K562 (cell line): ENCODE results near the gene CALHM3. TPM values are rescaled to one million over a fixed set of nuclear protein-coding genes. Genes with fewer than 3 reads are reported as not detected.

Source experiments
- ATAC-seq: fragments of 200-7000 bp; cut with Tn5 transposase; 3 replicates; pipeline ENCODE4 v1.9.1; 2020; ENCODE audit warnings: moderate library complexity
- BruUV-seq: library from RNA; stranded (reverse); fragments of 400-500 nt; replicated peaks from 2 replicates; lab custom pipeline; 2021; lab: Mats Ljungman, UMichigan
- CTCF ChIA-PET: fragments of 300-600 bp; formaldehyde crosslinking; extraction: SDS; loops from one replicate; lab custom pipeline; 2021; ENCODE audit warnings: low intra/inter-chr PET ratio; lab: Yijun Ruan, JAX
- POLR2A ChIA-PET: fragments of 300-600, 350-650 bp; sonication (Branson Sonifier 250); formaldehyde crosslinking; extraction: SDS; loops from one replicate; lab custom pipeline; 2021; ENCODE audit warnings: antibody characterized with exemption, inconsistent platforms; lab: Yijun Ruan, JAX
- DNase-seq, 4 experiments: peaks; one replicate each; pipeline versions ENCODE4 v3.0.0 to v3.0.0-alpha.2; 2011 to 2018; ENCODE audit warnings: low spot score in 3 of 4, mixed read lengths in 3 of 4; ENCODE audit errors: extremely low read depth in 1 of 4
- FAIRE-seq: peaks from 2 replicates; lab custom pipeline; 2011; peaks lifted over from hg19 to GRCh38; lab: Jason Lieb, UNC
- H2AFZ ChIP-seq: 2 replicates; pipeline ENCODE4 v1.6.0; 2011; ENCODE audit warnings: low read depth, low read length, control low read depth, inconsistent platforms
- H3K27ac ChIP-seq: fragments of 200-600 bp; 3 replicates; pipeline ENCODE4 v1.8.0; 2011; ENCODE audit warnings: low read depth, mild to moderate bottlenecking, control low read depth, inconsistent platforms, low read length, moderate library complexity, mixed read lengths; ENCODE audit errors: extremely low read depth
- H3K27me3 ChIP-seq, 2 experiments: fragments of 300-600 bp in 1 of 2; 2 replicates in 1 of 2; 3 replicates in 1 of 2; pipeline versions ENCODE4 v1.6.0 to v1.8.0; 2011; ENCODE audit warnings: inconsistent platforms in 2 of 2, low read length in 2 of 2, mild to moderate bottlenecking in 1 of 2, mixed read lengths in 1 of 2, moderate library complexity in 1 of 2; ENCODE audit not compliant: control insufficient read depth in 2 of 2, insufficient read depth in 2 of 2
- H3K36me3 ChIP-seq: fragments of 300-600 bp; 3 replicates; pipeline ENCODE4 v1.8.0; 2011; ENCODE audit warnings: mild to moderate bottlenecking, low read length, inconsistent platforms; ENCODE audit not compliant: control insufficient read depth, insufficient read depth
- H3K4me1 ChIP-seq, 2 experiments: fragments of 200-600 bp in 1 of 2; replicated peaks in 1 of 2; 2 replicates in 1 of 2; 3 replicates in 1 of 2; pipeline versions ENCODE4 v1.5.1 to v1.8.0; 2011; ENCODE audit warnings: inconsistent platforms in 2 of 2, low read length in 2 of 2, mild to moderate bottlenecking in 1 of 2, mixed read lengths in 1 of 2, moderate library complexity in 1 of 2; ENCODE audit not compliant: control insufficient read depth in 2 of 2, insufficient read depth in 2 of 2
- H3K4me2 ChIP-seq: 2 replicates; pipeline ENCODE4 v1.6.1; 2011; ENCODE audit warnings: low read length, control low read depth, inconsistent platforms, mixed read lengths; ENCODE audit not compliant: insufficient read depth
- H3K4me3 ChIP-seq: fragments of 200-600 bp; sonication (generic), shearing (Covaris generic); 2 replicates; pipeline ENCODE4 v1.5.1; 2016; ENCODE audit warnings: control low read depth, inconsistent platforms
- H3K79me2 ChIP-seq: fragments of 200-600 bp; 3 replicates; pipeline ENCODE4 v1.8.0; 2011; ENCODE audit warnings: low read length, inconsistent platforms; ENCODE audit not compliant: control insufficient read depth, insufficient read depth
- H3K9ac ChIP-seq, 2 experiments: 2 replicates each; pipeline versions ENCODE4 v1.6.0 to v1.6.1; 2011; ENCODE audit warnings: low read depth in 2 of 2, low read length in 2 of 2, control low read depth in 1 of 2, inconsistent platforms in 1 of 2, mild to moderate bottlenecking in 1 of 2, mixed read lengths in 1 of 2; ENCODE audit not compliant: insufficient read depth in 1 of 2
- H3K9me1 ChIP-seq: one replicate; pipeline ENCODE4 v1.6.0; 2011; ENCODE audit warnings: inconsistent platforms, mild to moderate bottlenecking, low read length, moderate library complexity; ENCODE audit not compliant: control insufficient read depth, insufficient read depth
- H3K9me3 ChIP-seq: replicated peaks from 2 replicates; pipeline ENCODE4 v1.5.1; 2011; ENCODE audit warnings: low read depth, low read length, inconsistent platforms; ENCODE audit not compliant: control insufficient read depth, insufficient read depth
- H4K20me1 ChIP-seq: replicated peaks from 2 replicates; pipeline ENCODE4 v1.6.1; 2011; ENCODE audit warnings: low read length, inconsistent platforms, mixed read lengths; ENCODE audit not compliant: control insufficient read depth, insufficient read depth
- ESRRA ChIP-seq: fragments of 450-650 bp; IDR thresholded peaks from 2 replicates; pipeline ENCODE4 v1.6.1; 2014; ENCODE audit warnings: low read depth, mild to moderate bottlenecking, moderate library complexity, borderline replicate concordance
- MEIS2 ChIP-seq: fragments of 450-650 bp; IDR thresholded peaks from 2 replicates; pipeline ENCODE4 v1.6.1; 2014; ENCODE audit warnings: mild to moderate bottlenecking; ENCODE audit not compliant: partially characterized antibody
- POLR3G ChIP-seq: IDR thresholded peaks from 2 replicates; pipeline ENCODE4 v1.6.1; 2011; ENCODE audit not compliant: insufficient read length, insufficient replicate concordance; ENCODE audit errors: extremely low read depth
- RAD21 ChIP-seq, 2 experiments: fragments of 250-450 bp in 1 of 2; fragments of 450-650 bp in 1 of 2; sonication (Bioruptor Pico) in 1 of 2; formaldehyde crosslinking in 1 of 2; IDR thresholded peaks in 1 of 2; conservative IDR thresholded peaks in 1 of 2; 2 replicates each; pipeline versions ENCODE4 v1.4.0 to v1.8.0; 2020 to 2022; ENCODE audit warnings: mild to moderate bottlenecking in 2 of 2, moderate library complexity in 1 of 2
- SP1 ChIP-seq: sonication (generic); formaldehyde crosslinking; IDR thresholded peaks from 2 replicates; pipeline ENCODE4 v1.8.1; 2022; ENCODE audit warnings: mild to moderate bottlenecking, missing genetic modification reagents
- ZNF717 ChIP-seq: fragments of 250-450 bp; sonication (Bioruptor Pico); IDR thresholded peaks from 2 replicates; pipeline ENCODE4 v1.5.0; 2021
- WGBS: fragments of 100-300 bp; shearing (Covaris generic); methylation state at CpG from one replicate; pipeline ENCODE4 v1.1.6; 2016; ENCODE audit warnings: low coverage, mixed read lengths; ENCODE audit not compliant: insufficient coverage; ENCODE audit errors: missing lambda C conversion rate; 5-methylcytosine and 5-hydroxymethylcytosine counted together
- in situ Hi-C: fragments of 300-500 bp; cut with MboI; formaldehyde crosslinking; loops from 4 replicates; pipeline ENCODE4 v1.15.0; 2018; ENCODE audit warnings: inconsistent platforms, mixed read lengths
- intact Hi-C: fragments of 100-400 bp; cut with micrococcal nuclease; formaldehyde crosslinking; loops from 2 replicates; pipeline ENCODE4 v1.14.2; 2022
- polyA plus RNA-seq, 8 experiments: library from polyadenylated mRNA; depleted of rRNA in 4 of 8; stranded (reverse) in 5 of 8; unstranded in 3 of 8; fragments of >200 nt; fragmentation: Nextera tagmentation in 2 of 8; fragmentation: Illumina TruSeq in 1 of 8; extraction: Ambion mirVana in 2 of 8; extraction: Trizol in 1 of 8; gene quantifications; 2 replicates each; pipeline versions ENCODE4 v1.2.1 to v1.2.3, GENCODE V29; 2011 to 2014; ENCODE audit warnings: inconsistent platforms in 1 of 8, missing spikeins in 1 of 8
- total RNA-seq, 7 experiments: library from RNA; depleted of rRNA in 6 of 7; stranded (reverse); fragments of >200 nt in 6 of 7; fragmentation: Illumina TruSeq in 2 of 7; extraction: Trizol in 2 of 7; gene quantifications; 2 replicates each; pipeline versions ENCODE4 v1.2.1 to v1.2.3, GENCODE V29; 2011 to 2021; ENCODE audit warnings: low replicate concordance in 1 of 7
- TF ChIP-seq, protein P1 (sequence below), 3 experiments: IDR thresholded peaks in 2 of 3; conservative IDR thresholded peaks in 1 of 3; 2 replicates each; pipeline ENCODE4 v1.5.1; 2011 to 2012; ENCODE audit warnings: low read length in 3 of 3, mild to moderate bottlenecking in 3 of 3, control low read depth in 2 of 3, improper control_type of control experiment in 1 of 3, inconsistent platforms in 1 of 3, low read depth in 1 of 3, mixed read lengths in 1 of 3, moderate library complexity in 1 of 3; ENCODE audit not compliant: insufficient read depth in 2 of 3
- TF ChIP-seq, protein P2 (sequence below), 2 experiments: fragments of 450-650 bp; conservative IDR thresholded peaks; 2 replicates each; pipeline ENCODE4 v1.6.1; 2017; ENCODE audit warnings: mild to moderate bottlenecking in 2 of 2, moderate library complexity in 2 of 2
- TF ChIP-seq, protein P3 (sequence below), 2 experiments: IDR thresholded peaks in 1 of 2; conservative IDR thresholded peaks in 1 of 2; 2 replicates each; pipeline ENCODE4 v1.6.1; 2016; ENCODE audit warnings: low read depth in 2 of 2, mild to moderate bottlenecking in 1 of 2, missing compliant biosample characterization in 1 of 2, missing genetic modification characterization in 1 of 2, moderate library complexity in 1 of 2
- TF ChIP-seq, protein P4 (sequence below), 2 experiments: IDR thresholded peaks; 2 replicates each; pipeline ENCODE4 v1.6.1; 2011; ENCODE audit warnings: borderline replicate concordance in 1 of 2, control low read depth in 1 of 2, low read depth in 1 of 2, low read length in 1 of 2, mild to moderate bottlenecking in 1 of 2, mixed read lengths in 1 of 2, moderate library complexity in 1 of 2; ENCODE audit not compliant: insufficient read depth in 1 of 2, insufficient read length in 1 of 2, poor library complexity in 1 of 2, severe bottlenecking in 1 of 2; ENCODE audit errors: extremely low read depth in 1 of 2

CALHM3 gene
- total and polyA plus RNA-seq, 9 of the 15 experiments (the other 6 are each of a cell fraction or from before 2014, with no cell fraction given): not detected

DNA sequence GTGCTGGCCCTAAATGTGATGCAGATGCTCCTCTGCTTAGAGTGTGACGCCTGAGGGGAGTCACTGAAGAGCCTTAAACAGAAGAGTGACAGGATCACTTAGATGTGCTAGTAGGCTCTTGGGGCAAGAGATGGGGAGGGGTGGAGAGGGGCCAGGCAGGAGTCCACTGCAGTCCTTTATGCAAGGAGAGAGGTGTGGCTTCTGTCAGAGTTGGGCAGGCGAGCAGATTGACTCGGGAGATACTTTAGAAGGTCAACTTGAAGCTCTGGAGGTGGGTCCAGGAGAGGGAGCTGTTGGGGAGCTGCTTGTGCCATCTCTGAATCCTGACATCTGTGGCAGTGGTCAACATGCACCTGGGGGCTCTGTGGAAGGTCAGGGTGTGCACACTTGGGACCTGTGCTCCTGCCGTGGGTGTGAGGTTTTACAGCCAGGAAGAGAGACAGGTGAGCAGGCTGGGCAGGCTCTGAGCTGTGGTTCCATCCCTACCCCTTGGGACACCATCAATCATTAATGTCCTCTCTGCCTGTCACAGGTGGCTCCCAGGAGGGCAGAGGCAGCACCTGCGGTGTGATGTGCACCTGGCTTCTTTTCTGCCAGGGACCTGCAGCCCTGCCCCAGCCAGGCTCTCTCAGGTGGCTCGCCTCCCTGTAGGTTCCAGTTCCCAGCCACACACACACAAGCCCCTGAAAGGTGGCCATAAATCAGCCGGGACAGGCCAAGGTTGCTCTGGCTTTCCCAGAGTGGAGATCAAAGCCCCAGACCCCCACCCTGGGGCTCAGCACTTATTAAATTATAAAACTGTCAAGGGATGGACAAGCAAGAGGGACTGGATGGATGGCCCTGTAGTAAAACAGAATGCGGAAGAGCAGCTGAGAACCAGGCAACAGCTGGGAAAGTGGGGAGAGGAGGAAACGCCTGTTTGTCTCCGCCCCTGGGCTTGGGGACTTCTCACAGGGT lies 28.5 kb upstream of the CALHM3 start:
- TF ChIP-seq, protein P1, sequence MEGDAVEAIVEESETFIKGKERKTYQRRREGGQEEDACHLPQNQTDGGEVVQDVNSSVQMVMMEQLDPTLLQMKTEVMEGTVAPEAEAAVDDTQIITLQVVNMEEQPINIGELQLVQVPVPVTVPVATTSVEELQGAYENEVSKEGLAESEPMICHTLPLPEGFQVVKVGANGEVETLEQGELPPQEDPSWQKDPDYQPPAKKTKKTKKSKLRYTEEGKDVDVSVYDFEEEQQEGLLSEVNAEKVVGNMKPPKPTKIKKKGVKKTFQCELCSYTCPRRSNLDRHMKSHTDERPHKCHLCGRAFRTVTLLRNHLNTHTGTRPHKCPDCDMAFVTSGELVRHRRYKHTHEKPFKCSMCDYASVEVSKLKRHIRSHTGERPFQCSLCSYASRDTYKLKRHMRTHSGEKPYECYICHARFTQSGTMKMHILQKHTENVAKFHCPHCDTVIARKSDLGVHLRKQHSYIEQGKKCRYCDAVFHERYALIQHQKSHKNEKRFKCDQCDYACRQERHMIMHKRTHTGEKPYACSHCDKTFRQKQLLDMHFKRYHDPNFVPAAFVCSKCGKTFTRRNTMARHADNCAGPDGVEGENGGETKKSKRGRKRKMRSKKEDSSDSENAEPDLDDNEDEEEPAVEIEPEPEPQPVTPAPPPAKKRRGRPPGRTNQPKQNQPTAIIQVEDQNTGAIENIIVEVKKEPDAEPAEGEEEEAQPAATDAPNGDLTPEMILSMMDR (IDR thresholded peaks at IDR 0.05 in 2 of 3, conservative IDR thresholded peaks at IDR 0.05 in 1 of 3; ENCODE audit: insufficient read depth in 2 of 3, low read depth in 1 of 3, low read length in 3 of 3): peak in 2 of 3 experiments; percentile 6 to 25; a peak in 1 of 6 replicates
- TF ChIP-seq, protein P2, sequence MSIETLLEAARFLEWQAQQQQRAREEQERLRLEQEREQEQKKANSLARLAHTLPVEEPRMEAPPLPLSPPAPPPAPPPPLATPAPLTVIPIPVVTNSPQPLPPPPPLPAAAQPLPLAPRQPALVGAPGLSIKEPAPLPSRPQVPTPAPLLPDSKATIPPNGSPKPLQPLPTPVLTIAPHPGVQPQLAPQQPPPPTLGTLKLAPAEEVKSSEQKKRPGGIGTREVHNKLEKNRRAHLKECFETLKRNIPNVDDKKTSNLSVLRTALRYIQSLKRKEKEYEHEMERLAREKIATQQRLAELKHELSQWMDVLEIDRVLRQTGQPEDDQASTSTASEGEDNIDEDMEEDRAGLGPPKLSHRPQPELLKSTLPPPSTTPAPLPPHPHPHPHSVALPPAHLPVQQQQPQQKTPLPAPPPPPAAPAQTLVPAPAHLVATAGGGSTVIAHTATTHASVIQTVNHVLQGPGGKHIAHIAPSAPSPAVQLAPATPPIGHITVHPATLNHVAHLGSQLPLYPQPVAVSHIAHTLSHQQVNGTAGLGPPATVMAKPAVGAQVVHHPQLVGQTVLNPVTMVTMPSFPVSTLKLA (conservative IDR thresholded peaks at IDR 0.05): no peak
- TF ChIP-seq ESRRA (peak; percentile 24; the same call in 1 of the 2 replicates), SP1 (CRISPR knock-in tag) (no peak), ZNF717 (CRISPR knock-in tag) (no peak), POLR3G (no peak), MEIS2 (peak; percentile 21), RAD21 (CRISPR knock-in tag; conservative IDR thresholded peaks at IDR 0.05 in 1 of 2, IDR thresholded peaks at IDR 0.05 in 1 of 2) (0 out of 4 replicates have a peak, but pooled peaks of 1 of the 2 experiments have one; percentile 13)
- TF ChIP-seq, protein P3, sequence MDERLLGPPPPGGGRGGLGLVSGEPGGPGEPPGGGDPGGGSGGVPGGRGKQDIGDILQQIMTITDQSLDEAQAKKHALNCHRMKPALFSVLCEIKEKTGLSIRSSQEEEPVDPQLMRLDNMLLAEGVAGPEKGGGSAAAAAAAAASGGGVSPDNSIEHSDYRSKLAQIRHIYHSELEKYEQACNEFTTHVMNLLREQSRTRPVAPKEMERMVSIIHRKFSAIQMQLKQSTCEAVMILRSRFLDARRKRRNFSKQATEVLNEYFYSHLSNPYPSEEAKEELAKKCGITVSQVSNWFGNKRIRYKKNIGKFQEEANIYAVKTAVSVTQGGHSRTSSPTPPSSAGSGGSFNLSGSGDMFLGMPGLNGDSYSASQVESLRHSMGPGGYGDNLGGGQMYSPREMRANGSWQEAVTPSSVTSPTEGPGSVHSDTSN (CRISPR knock-in tag; IDR thresholded peaks at IDR 0.05; ENCODE audit: low read depth): no peak
- TF ChIP-seq, protein P3 (tag; conservative IDR thresholded peaks at IDR 0.05; ENCODE audit: low read depth): 0 out of 2 replicates have a peak, but pooled peaks have one; percentile 19
- TF ChIP-seq, protein P4, sequence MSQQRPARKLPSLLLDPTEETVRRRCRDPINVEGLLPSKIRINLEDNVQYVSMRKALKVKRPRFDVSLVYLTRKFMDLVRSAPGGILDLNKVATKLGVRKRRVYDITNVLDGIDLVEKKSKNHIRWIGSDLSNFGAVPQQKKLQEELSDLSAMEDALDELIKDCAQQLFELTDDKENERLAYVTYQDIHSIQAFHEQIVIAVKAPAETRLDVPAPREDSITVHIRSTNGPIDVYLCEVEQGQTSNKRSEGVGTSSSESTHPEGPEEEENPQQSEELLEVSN (IDR thresholded peaks at IDR 0.05; ENCODE audit: borderline replicate concordance in 1 of 2, extremely low read depth in 1 of 2, insufficient read depth in 1 of 2, insufficient read length in 1 of 2, low read depth in 1 of 2, low read length in 1 of 2, poor library complexity in 1 of 2, severe bottlenecking in 1 of 2): no peak
- no peak overlapping the region for H3K27ac ChIP-seq
- H3K9me3 ChIP-seq: no peaks in the 10 kb centered on the region
- H2AFZ ChIP-seq: no peak overlapping the region
- peaks cover 3 to 36% of the 10 kb centered on the region in 2 experiments; a peak in 3 of 5 replicates for H3K27me3 ChIP-seq
- BruUV-seq: no TSS peak
- H3K36me3 ChIP-seq: no peaks in the 10 kb centered on the region
- H3K9ac ChIP-seq: no peak overlapping the region
- no peak overlapping the region for H3K4me3 ChIP-seq
- CTCF ChIA-PET: no interaction called here
- DNase-seq (peak in 1 of 4 experiments; percentile 8), ATAC-seq (peak; percentile 30; the same call in 2 of the 3 replicates), FAIRE-seq (no peak)
- H3K79me2 ChIP-seq: no peaks in the 10 kb centered on the region
- POLR2A ChIA-PET: interaction anchor here (0.6 kb wide), 1 partner anchor 1108 kb away, joined by 4 read pairs; no protein-coding TSS in a partner anchor
- intact Hi-C loops (no loop called here), in situ Hi-C loops (no loop called here)
- no peaks in the 10 kb centered on the region for H3K9me1 ChIP-seq
- peaks cover 0 to 10% of the 10 kb centered on the region in 2 experiments; a peak in 4 of 5 replicates for H3K4me1 ChIP-seq
- H4K20me1 ChIP-seq: no peaks in the 10 kb centered on the region
- no peak overlapping the region for H3K4me2 ChIP-seq
- WGBS: 2% methylated on average over 6 of the region's 10 CpGs
